Esophagus (tissue), 2 donors: ENCODE results near the gene MYORG. TPM values are rescaled to one million over a fixed set of nuclear protein-coding genes. Genes with fewer than 3 reads are reported as not detected.

Experiments used
- H3K27ac ChIP-seq, 2 donors: one replicate each; pipeline ENCODE4 v1.5.1; 2013; ENCODE audit warnings: low read depth in 2 of 2, mild to moderate bottlenecking in 2 of 2, inconsistent platforms in 1 of 2, low read length in 1 of 2, moderate library complexity in 1 of 2
- H3K27me3 ChIP-seq, 2 donors: one replicate each; pipeline ENCODE4 v1.6.1; 2013; ENCODE audit warnings: low read length in 2 of 2, control low read depth in 1 of 2, mild to moderate bottlenecking in 1 of 2; ENCODE audit not compliant: insufficient read depth in 2 of 2, control insufficient read depth in 1 of 2
- H3K36me3 ChIP-seq, 2 donors: one replicate each; pipeline ENCODE4 v1.6.1; 2013; ENCODE audit warnings: low read length in 1 of 2; ENCODE audit not compliant: control insufficient read depth in 2 of 2, insufficient read depth in 2 of 2
- H3K4me1 ChIP-seq, 2 donors: one replicate each; pipeline ENCODE4 v1.6.1; 2013; ENCODE audit warnings: low read length in 1 of 2; ENCODE audit not compliant: control insufficient read depth in 2 of 2, insufficient read depth in 2 of 2
- H3K4me3 ChIP-seq, 2 donors: one replicate each; pipeline ENCODE4 v1.5.1; 2013; ENCODE audit warnings: low read length in 2 of 2, mild to moderate bottlenecking in 2 of 2, low read depth in 1 of 2, moderate library complexity in 1 of 2
- H3K9me3 ChIP-seq, 2 donors: one replicate each; pipeline ENCODE4 v1.6.1; 2013; ENCODE audit warnings: mild to moderate bottlenecking in 2 of 2, low read depth in 1 of 2, low read length in 1 of 2, moderate library complexity in 1 of 2; ENCODE audit not compliant: control insufficient read depth in 2 of 2, insufficient read depth in 1 of 2
- WGBS, 2 donors: extraction: QIAGEN DNeasy Blood & Tissue Kit; methylation state at CpG; one replicate each; pipeline ENCODE4 v1.1.7; 2013; 5-methylcytosine and 5-hydroxymethylcytosine counted together
- polyA plus RNA-seq, 2 donors: library from polyadenylated mRNA; stranded (reverse); fragments of 200-250 nt; gene quantifications; one replicate each; pipeline ENCODE4 v1.2.3, GENCODE V29; 2013
- donor health status: healthy with polysubstance abuse.
- donor health status: Bipolar disorder and iron deficiency.

The MYORG gene
- polyA plus RNA-seq: 1 to 10 TPM; 2.5 to 3.6 TPM

DNA sequence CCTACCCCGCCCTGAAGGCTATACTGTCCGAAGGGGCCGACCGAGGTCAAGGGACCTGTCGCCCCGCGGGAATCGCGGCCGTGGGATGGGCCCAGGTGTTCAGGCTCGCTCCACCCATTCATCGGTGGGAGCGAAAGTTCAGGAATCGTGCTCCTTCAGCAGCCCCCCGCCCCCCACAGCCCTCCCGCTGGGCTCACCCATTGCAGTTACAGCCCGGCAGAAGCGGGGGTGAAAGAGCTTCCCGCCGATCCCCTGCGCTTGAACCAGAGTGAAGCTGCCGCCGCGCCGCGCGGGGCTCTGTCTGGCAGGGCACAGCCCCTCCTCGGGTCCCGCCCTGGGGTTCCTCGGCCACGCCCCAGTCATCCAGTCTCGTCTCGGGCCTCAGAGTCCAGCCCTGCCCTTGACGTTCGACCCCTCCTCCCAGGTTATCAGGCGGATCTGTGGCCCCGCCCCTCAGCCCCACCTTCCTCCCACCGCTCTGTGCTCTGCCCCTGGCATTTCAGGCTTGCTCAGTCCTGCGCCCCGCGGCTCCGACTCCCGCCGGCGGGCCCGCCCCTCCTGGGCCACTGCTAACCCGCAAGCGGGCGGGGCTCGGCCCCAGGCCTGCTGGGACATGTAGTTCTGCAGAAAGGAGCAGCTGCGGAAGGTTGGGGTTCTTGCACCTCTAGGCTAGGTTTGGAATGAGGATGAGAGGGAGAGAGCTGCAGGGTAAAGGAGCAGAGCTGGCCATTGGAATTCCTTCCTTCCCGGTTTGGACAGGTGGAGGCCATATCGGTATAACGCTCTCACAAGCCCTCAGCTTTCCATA lies at the start of gene MYORG:
MYORG (minus strand) TSS at position 303 of the 808 bp plus-strand sequence. CDS start 3,955 bp downstream, outside the sequence.
- Histone ChIP-seq H3K9me3 (no peaks in the 10 kb centered on the region), H3K4me1 (peaks cover 12 to 20% of the 10 kb centered on the region in 2 donors), H3K36me3 (peaks cover 0 to 8% of the 10 kb centered on the region in 2 donors), H3K27ac (peak within 1 kb of the TSS; percentile 35 to 78), H3K27me3 (no peaks in the 10 kb centered on the region), H3K4me3 (peak within 1 kb of the TSS; percentile 66 to 69)
- WGBS, 2 donors: 0 to 1% methylated on average over 48 to 54 of the region's 54 CpGs

- Histone ChIP-seq H3K4me1 (peaks cover 4 to 5% of the 10 kb centered on the region in 2 donors), H3K4me3 (no peak overlapping the region), H3K27me3 (no peaks in the 10 kb centered on the region), H3K36me3 (peaks cover 0 to 2% of the 10 kb centered on the region in 2 donors), H3K27ac (no peak overlapping the region), H3K9me3 (no peaks in the 10 kb centered on the region)
- 73 to 74% methylated on average over 4 of the region's 4 CpGs for WGBS, 2 donors
Observed at GRCh38 chr9:34419716-34420504, 43.2 kb upstream of the MYORG start.

DNA sequence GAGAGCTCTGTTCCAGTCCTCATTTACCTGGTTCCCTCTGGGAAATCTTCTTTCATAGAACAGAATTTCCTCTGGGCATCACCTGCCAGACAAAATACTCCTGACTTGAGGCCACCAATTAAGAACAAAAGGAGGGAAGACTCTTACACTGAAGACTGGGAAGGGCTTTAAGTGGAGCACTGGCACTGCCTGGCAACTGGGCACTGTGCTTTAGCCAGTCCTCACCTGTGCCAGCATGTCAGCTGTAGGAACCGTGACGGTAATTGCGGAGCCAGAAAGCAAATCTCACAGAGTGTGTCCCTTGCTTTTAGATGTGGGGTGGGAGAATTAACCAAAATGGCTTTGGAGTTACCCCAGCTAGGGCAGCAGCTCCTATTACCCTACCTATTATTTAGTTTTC lies 41.0 kb upstream of the MYORG start:
- no peak overlapping the region for H3K27ac ChIP-seq
- no peak overlapping the region for H3K4me3 ChIP-seq
- no peaks in the 10 kb centered on the region for H3K27me3 ChIP-seq
- H3K36me3 ChIP-seq: peaks cover 0 to 2% of the 10 kb centered on the region in 2 donors
- H3K4me1 ChIP-seq: peaks cover 4 to 5% of the 10 kb centered on the region in 2 donors
- WGBS, 2 donors: 50 to 66% methylated on average over 3 of the region's 3 CpGs
- H3K9me3 ChIP-seq: no peaks in the 10 kb centered on the region

DNA sequence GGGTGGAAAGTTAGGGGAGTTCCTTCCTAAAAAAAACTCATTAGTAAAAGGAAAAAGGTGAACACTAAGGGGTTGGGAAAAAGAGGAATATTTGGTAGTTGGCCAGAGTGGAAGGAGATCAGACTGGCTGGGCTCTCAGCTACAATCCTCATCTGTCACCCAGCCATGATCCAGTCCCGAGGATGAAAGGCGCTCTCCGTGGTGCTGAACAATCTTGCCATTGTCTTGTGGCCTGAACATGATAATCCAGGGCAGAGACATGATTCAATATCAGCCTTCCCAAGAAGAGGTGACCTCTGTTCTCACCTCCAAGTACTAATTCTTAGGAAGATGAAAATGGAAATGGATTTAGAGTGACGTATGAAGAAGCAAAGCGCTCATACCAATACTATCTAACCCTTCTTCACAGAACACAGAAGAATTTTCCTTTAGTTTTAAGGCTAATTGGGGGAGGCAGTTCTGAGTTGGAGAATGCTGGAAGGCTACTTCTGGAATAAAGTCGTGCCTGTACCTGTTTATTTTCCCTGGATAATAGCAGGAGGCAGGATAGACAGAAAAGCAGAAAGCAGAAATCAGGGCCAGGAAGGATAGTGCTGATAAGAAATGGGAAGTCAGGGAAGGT lies 36.6 kb upstream of the MYORG start:
- Histone ChIP-seq H3K9me3 (no peaks in the 10 kb centered on the region), H3K4me1 (peaks cover 0 to 2% of the 10 kb centered on the region in 2 donors), H3K4me3 (no peak overlapping the region), H3K36me3 (no peaks in the 10 kb centered on the region), H3K27me3 (no peaks in the 10 kb centered on the region), H3K27ac (no peak overlapping the region)
- WGBS, 2 donors: 24 to 28% methylated on average over 6 of the region's 6 CpGs

- Histone ChIP-seq H3K9me3 (no peaks in the 10 kb centered on the region), H3K36me3 (no peaks in the 10 kb centered on the region), H3K4me3 (no peak overlapping the region), H3K27ac (no peak overlapping the region), H3K27me3 (no peaks in the 10 kb centered on the region), H3K4me1 (no peaks in the 10 kb centered on the region)
- 38 to 43% methylated on average over 1 of the region's 1 CpG for WGBS, 2 donors
Observed at GRCh38 chr9:34412336-34412735, 35.6 kb upstream of the MYORG start.

DNA sequence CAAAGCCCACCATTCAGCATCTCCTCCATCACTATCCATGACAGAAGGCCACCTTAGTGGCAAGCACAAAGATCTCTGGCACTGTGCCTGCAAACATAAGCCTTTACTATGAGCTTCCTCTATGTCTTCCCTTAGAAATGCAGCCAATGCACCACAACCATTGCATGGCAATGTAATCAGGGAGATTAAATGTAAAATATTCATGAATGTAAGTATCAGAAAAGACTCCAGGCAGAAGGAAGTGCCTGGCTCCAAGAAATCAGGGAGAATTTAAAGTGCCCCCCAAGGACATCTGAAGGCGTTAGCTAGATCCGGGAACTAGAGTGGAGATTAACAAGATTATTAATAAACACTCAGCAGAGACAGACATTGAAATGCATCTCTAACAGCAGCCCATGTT lies 32.5 kb upstream of the MYORG start:
- no peak overlapping the region for H3K4me3 ChIP-seq
- no peaks in the 10 kb centered on the region for H3K9me3 ChIP-seq
- no peak overlapping the region for H3K27ac ChIP-seq
- no peaks in the 10 kb centered on the region for H3K27me3 ChIP-seq
- H3K36me3 ChIP-seq: peaks cover 1 to 8% of the 10 kb centered on the region in 2 donors
- H3K4me1 ChIP-seq: no peaks in the 10 kb centered on the region
- WGBS, 2 donors: 74 to 82% methylated on average over 2 of the region's 2 CpGs

DNA sequence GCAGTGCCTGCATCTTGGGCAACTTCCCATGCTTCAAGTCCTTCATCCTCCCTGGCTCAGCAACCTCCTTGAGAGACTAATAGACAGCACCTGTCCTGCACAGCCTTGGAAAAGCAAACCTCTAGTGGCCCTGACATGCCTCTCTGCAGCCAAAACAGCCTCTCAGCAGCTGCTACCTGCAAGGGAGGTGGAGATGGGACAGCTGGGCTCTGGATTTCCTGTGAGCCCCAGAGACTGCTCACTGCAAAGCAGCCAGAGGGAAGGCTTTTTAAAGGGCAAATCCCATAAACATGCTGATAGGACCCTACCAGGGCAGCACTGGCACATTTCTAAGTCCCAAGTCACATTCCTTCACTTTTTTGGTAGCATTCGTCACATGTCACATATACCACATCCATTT lies 31.5 kb upstream of the MYORG start:
- Histone ChIP-seq H3K9me3 (no peaks in the 10 kb centered on the region), H3K36me3 (peaks cover 4 to 8% of the 10 kb centered on the region in 2 donors), H3K27ac (no peak overlapping the region), H3K27me3 (no peaks in the 10 kb centered on the region), H3K4me3 (no peak overlapping the region), H3K4me1 (no peaks in the 10 kb centered on the region)
- 91 to 94% methylated on average over 1 of the region's 1 CpG for WGBS, 2 donors

GRCh38 chr9:34406219-34406618 lies 29.5 kb upstream of the MYORG start:
- Histone ChIP-seq H3K27ac (no peak overlapping the region), H3K36me3 (peaks cover 8 to 13% of the 10 kb centered on the region in 2 donors), H3K27me3 (no peaks in the 10 kb centered on the region), H3K9me3 (no peaks in the 10 kb centered on the region), H3K4me1 (no peaks in the 10 kb centered on the region), H3K4me3 (no peak overlapping the region)
- 70 to 77% methylated on average over 1 of the region's 1 CpG for WGBS, 2 donors

GRCh38 chr9:34405719-34406118 lies 29.0 kb upstream of the MYORG start:
- no peaks in the 10 kb centered on the region for H3K27me3 ChIP-seq
- 84 to 90% methylated on average over 7 of the region's 7 CpGs for WGBS, 2 donors
- H3K9me3 ChIP-seq: no peaks in the 10 kb centered on the region
- H3K27ac ChIP-seq: no peak overlapping the region
- H3K36me3 ChIP-seq: peaks cover 8 to 18% of the 10 kb centered on the region in 2 donors
- no peaks in the 10 kb centered on the region for H3K4me1 ChIP-seq
- no peak overlapping the region for H3K4me3 ChIP-seq
